Measurements from ENCODE around the gene MYH16. TPM values are rescaled to one million over a fixed set of nuclear protein-coding genes. Genes with fewer than 3 reads are reported as not detected.
"Not testable (repeated sequence)": the region's sequence is repeated elsewhere in the genome, so short reads cannot be mapped to it uniquely, and the experiment has no call there.

MYH16 gene
- total and polyA plus RNA-seq, 9 donors: not detected

DNA sequence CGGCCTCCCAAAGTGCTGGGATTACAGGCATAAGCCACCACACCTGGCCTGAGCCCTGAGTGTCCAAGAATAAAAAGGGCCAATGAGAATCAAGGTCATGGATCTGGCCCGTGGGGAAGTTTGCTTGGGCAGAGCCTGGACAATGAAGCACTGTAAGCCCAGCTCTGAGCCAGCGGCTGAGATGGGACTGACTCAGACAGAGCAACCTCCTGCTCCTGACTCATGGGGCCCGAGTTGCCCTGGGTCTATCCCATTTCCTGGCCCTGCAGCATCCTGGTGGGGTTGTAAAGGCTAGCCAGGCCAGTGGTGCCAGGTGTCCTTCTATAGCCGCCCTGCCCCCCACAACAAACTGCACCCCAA lies 5.2 kb upstream of the MYH16 start:
- no peak overlapping the region for H3K27ac ChIP-seq
- H3K27me3 ChIP-seq: no peaks in the 10 kb centered on the region
- H3K4me1 ChIP-seq (ENCODE audit: insufficient read depth): no peaks in the 10 kb centered on the region
- 63 to 82% (median 75%) methylated on average over 5 of the region's 5 CpGs for WGBS, 3 donors
- H3K9me3 ChIP-seq: no peaks in the 10 kb centered on the region
- no peak overlapping the region for H3K4me3 ChIP-seq
- intact Hi-C loops (cut with DNase I): no loop called here
- no peaks in the 10 kb centered on the region for H3K36me3 ChIP-seq
- no peak for DNase-seq
- TF ChIP-seq, protein P1, sequence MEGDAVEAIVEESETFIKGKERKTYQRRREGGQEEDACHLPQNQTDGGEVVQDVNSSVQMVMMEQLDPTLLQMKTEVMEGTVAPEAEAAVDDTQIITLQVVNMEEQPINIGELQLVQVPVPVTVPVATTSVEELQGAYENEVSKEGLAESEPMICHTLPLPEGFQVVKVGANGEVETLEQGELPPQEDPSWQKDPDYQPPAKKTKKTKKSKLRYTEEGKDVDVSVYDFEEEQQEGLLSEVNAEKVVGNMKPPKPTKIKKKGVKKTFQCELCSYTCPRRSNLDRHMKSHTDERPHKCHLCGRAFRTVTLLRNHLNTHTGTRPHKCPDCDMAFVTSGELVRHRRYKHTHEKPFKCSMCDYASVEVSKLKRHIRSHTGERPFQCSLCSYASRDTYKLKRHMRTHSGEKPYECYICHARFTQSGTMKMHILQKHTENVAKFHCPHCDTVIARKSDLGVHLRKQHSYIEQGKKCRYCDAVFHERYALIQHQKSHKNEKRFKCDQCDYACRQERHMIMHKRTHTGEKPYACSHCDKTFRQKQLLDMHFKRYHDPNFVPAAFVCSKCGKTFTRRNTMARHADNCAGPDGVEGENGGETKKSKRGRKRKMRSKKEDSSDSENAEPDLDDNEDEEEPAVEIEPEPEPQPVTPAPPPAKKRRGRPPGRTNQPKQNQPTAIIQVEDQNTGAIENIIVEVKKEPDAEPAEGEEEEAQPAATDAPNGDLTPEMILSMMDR (IDR thresholded peaks at IDR 0.05): no peak
- TF ChIP-seq POLR2A (IDR thresholded peaks at IDR 0.05) (no peak), EP300 (IDR thresholded peaks at IDR 0.05) (no peak)

DNA sequence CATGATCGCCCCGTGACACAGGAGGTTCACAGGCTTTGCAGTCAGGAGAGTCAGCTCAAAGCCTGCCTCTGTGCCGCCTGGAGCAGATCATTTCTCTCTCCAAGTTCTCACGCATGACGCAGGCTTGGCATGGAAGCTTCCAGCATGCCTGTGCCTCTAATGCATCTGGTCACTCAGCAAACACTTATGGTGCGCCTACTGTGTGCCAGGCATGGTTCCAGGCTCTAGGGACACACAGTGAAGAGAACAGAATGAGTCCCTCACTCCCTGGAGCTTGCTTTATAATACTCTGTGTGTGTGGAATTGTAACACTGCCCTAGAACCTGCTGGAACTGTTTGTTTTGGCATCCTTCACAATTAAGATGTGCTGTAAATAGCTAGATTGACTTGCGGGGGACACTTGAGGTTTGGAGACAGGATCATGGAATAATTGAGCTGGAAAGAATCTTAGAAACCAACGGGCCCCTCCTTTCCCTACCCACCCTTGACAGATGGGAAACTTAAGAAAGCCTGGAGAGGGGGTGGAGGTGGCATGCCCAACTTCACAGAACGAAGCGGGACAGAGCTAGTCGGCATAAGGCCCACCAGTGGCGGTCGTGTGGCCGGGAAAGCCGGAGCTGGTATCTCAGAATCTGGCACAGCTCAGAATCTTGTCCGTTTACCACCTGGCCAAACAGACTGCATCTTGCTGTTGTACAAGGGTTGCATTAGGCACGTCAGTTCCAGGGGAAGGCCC lies 4.6 kb upstream of the MYH16 start:
- TF ChIP-seq POLR2A (IDR thresholded peaks at IDR 0.05): no peak
- no peak for TF ChIP-seq EP300 (IDR thresholded peaks at IDR 0.05)
- TF ChIP-seq, protein P1 (IDR thresholded peaks at IDR 0.05): no peak
- no peak for DNase-seq

DNA sequence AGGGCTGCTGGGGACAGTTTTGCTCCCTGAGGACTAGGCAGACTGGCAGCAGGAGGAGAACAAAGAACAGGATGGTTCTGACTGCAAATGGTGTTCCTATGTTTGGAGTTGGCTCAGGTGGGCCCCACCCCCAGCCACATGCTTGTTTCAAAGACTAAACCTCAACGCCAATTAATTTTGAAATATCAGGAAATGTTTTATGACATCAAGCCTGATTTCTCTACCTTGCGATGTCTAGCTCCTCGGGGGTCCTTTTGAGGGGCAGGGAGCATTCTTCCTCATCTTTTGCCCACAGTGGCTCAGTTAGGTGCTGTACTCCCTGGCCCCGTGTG lies 4.1 kb upstream of the MYH16 start:
- WGBS, 3 donors: 85 to 89% (median 89%) methylated on average over 4 of the region's 4 CpGs
- no peak overlapping the region for H3K27ac ChIP-seq
- no peaks in the 10 kb centered on the region for H3K36me3 ChIP-seq
- H3K4me3 ChIP-seq: no peak overlapping the region
- H3K27me3 ChIP-seq: no peaks in the 10 kb centered on the region
- TF ChIP-seq POLR2A (IDR thresholded peaks at IDR 0.05) (no peak), EP300 (IDR thresholded peaks at IDR 0.05) (no peak)
- TF ChIP-seq, protein P1 (IDR thresholded peaks at IDR 0.05): no peak
- H3K9me3 ChIP-seq: no peaks in the 10 kb centered on the region
- no peaks in the 10 kb centered on the region for H3K4me1 ChIP-seq (ENCODE audit: insufficient read depth)
- intact Hi-C loops (cut with DNase I): no loop called here
- DNase-seq: no peak

More for the DNA sequence above, 4.6 kb upstream of the MYH16 start:
- Histone ChIP-seq H3K4me1 (ENCODE audit: insufficient read depth) (no peaks in the 10 kb centered on the region), H3K9me3 (no peaks in the 10 kb centered on the region), H3K36me3 (no peaks in the 10 kb centered on the region), H3K27me3 (no peaks in the 10 kb centered on the region), H3K4me3 (no peak overlapping the region), H3K27ac (no peak overlapping the region)
- WGBS, 3 donors: 73 to 78% (median 78%) methylated on average over 17 of the region's 17 CpGs
- intact Hi-C loops (cut with DNase I): no loop called here

DNA sequence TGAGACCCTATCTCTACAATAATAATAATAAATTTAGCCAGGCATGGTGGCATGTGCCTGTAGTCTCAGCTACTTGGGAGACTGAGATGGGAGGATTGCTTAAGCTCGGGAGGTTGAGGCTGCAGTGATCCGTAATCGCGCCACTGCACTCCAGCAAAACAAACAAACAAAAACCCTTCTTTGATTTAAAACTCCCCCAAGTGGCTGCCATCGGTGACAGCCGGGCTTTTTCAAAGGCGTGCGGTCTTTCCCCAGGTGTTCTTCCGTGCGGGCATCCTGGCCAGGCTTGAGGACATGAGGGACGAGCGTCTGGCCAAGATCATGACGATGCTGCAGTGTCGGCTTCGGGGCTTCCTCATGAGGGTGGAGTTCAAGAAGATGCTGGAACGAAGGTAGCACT lies 1.9 kb upstream of the MYH16 start:
- H3K9me3 ChIP-seq: no peaks in the 10 kb centered on the region
- no peaks in the 10 kb centered on the region for H3K27me3 ChIP-seq
- no peak overlapping the region for H3K27ac ChIP-seq
- TF ChIP-seq EP300 (IDR thresholded peaks at IDR 0.05) (no peak), POLR2A (IDR thresholded peaks at IDR 0.05) (no peak)
- TF ChIP-seq, protein P1 (IDR thresholded peaks at IDR 0.05): no peak
- WGBS, 3 donors: 53 to 70% (median 65%) methylated on average over 16 of the region's 16 CpGs
- no peaks in the 10 kb centered on the region for H3K4me1 ChIP-seq (ENCODE audit: insufficient read depth)
- no peak overlapping the region for H3K4me3 ChIP-seq
- H3K36me3 ChIP-seq: no peaks in the 10 kb centered on the region
- intact Hi-C loops (cut with DNase I): no loop called here
- DNase-seq: no peak

DNA sequence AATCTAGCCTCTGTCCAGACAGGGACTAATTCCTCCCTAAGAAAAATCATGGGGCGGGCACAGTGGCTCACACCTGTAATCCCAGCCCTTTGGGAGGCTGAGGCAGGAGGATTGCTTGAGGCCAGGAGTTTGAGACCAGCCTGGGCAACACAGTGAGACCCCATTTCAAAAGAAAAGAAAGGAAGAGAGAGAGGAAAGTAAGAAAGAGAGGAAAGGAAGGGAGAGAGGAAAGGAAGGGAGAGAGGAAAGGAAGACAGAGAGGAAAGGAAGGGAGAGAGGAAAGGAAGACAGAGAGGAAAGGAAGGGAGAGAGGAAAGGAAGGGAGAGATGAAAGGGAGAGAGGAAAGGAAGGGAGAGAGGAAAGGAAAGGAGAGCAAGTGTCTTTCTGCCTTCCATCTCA lies 922 bp downstream of the MYH16 start:
- DNase-seq; H3K27ac ChIP-seq; H3K9me3 ChIP-seq; H3K36me3 ChIP-seq; H3K27me3 ChIP-seq; H3K4me1 ChIP-seq (ENCODE audit: insufficient read depth); intact Hi-C loops (cut with DNase I); H3K4me3 ChIP-seq: not testable (repeated sequence)
- WGBS, 3 donors: 96% methylated on average over 1 of the region's 1 CpG

DNA sequence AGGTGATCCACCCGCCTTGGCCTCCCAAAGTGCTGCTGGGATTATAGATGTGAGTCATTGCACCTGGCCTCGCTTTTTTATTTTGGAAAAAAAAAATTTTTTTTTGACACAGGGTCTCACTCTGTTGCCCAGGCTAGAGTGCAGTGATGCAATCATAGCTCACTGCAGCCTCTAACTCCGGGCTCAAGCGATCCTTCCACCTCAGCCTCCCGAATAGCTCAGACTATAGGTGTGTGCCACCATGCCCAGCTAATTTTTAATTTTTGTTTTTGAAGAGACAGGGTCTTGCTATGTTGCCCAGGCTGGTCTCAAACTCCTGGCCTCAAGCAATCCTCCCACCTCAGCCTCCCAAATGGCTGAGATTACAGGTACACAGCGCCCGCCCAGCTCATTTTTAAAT lies 2.3 kb downstream of the MYH16 start:
- H3K9me3 ChIP-seq; H3K36me3 ChIP-seq; DNase-seq; H3K4me3 ChIP-seq; H3K27me3 ChIP-seq; H3K27ac ChIP-seq; intact Hi-C loops (cut with DNase I); H3K4me1 ChIP-seq (ENCODE audit: insufficient read depth): not testable (repeated sequence)
- WGBS, 3 donors: 91 to 96% (median 95%) methylated on average over 7 of the region's 7 CpGs
